ENCODE results near the gene EMC8.

The EMC8 gene

DNA sequence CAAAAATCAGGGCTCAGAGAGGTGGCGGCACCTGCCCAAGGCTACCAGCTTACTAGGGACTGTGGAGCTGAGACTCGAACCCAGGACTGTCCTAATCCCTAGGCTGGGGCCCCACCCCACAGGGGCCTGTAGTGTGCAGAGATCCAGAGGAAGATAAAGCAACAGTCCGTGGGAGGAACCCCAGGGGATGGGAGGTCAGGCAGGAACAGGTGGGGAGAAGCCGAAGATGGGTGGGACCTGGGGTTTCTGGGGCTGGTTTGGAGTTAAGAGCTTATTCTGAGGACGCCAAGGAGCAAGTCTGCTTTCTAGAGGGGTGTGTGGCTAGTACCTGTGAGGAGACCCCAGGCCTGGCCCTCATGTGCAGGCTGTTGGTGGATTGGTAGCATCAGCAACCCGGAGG, 63.4 kb downstream of the EMC8 start:
- Histone ChIP-seq H3K36me3 (ENCODE audit: control insufficient read depth, insufficient read depth, low read length) (no peaks in the 10 kb centered on the region), H3K4me3 (ENCODE audit: insufficient read depth, low read depth, low read length, poor library complexity, severe bottlenecking) (no peak overlapping the region), H3K27ac (ENCODE audit: insufficient read depth, low read length, poor library complexity, severe bottlenecking) (no peak overlapping the region), H3K9me3 (ENCODE audit: control insufficient read depth, low read length) (no peaks in the 10 kb centered on the region), H3K4me1 (ENCODE audit: control insufficient read depth, insufficient read depth, low read length, poor library complexity, severe bottlenecking) (peaks cover 19% of the 10 kb centered on the region), H3K27me3 (replicated peaks; ENCODE audit: control insufficient read depth, insufficient read depth, low read length, poor library complexity, severe bottlenecking) (no peaks in the 10 kb centered on the region)
- DNase-seq, result no peak

DNA sequence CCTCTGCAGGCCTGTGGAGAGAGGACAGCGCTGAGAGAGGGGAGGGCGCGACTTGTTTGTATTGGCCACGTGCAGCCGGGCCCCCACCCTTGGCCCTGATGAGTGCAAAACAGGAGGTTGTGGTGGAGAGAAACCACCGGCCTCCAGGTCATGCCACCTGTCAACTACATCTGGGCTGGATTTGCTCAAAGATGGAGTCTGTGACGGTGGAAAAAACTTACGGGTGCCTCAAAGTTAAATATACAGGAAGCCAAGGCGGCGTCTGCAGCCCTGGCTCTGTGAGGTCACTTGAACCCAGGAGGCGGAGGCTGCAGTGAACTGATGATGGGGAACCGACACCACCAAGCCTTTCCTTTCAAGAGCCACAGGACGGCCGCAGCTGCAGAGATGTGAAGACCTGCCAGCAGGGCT, 64.1 kb downstream of the EMC8 start:
- H3K27me3 ChIP-seq (replicated peaks; ENCODE audit: control insufficient read depth, insufficient read depth, low read length, poor library complexity, severe bottlenecking), result no peaks in the 10 kb centered on the region
- H3K36me3 ChIP-seq (ENCODE audit: control insufficient read depth, insufficient read depth, low read length), result no peaks in the 10 kb centered on the region
- H3K4me1 ChIP-seq (ENCODE audit: control insufficient read depth, insufficient read depth, low read length, poor library complexity, severe bottlenecking), result peaks cover 19% of the 10 kb centered on the region
- DNase-seq, result peak; percentile 23 to 43 (median 39)
- peak overlapping the region; percentile 9 for H3K27ac ChIP-seq (ENCODE audit: insufficient read depth, low read length, poor library complexity, severe bottlenecking)
- no peaks in the 10 kb centered on the region for H3K9me3 ChIP-seq (ENCODE audit: control insufficient read depth, low read length)
- H3K4me3 ChIP-seq (ENCODE audit: insufficient read depth, low read depth, low read length, poor library complexity, severe bottlenecking), result peak overlapping the region; percentile 15

DNA sequence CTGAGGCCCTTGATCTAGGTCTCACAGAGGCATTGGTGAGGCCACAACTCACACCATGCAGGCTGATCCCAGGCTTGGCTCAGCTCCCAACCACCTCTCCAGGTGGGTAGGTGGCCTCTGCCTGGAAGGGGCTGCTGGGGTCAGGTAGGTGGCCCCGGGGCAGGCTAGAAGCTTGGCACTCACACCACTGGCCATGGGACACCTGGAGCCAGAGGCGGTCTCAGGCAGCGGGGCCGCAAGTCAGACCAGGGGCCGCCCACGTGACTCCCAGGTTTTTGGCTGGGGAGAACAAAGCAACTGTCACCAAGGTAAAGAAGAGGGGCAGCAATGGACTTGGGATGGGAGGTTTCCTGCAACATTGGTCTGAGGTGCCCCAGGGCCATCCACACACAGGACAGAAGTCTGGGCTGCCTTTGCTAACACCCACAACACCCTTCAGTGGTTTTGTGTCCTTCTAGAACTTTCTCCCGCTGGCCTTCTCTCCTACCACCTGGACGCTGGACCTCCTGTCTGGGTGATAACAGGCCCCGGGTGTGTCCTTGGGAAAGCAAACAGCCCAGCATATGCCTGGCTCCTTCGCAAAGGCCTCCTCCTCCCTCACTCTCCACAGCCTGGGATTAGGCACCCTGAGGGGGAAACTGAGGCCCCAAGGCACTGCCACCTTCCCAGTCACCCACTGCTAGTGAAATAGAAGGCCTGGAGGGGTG, 64.9 kb downstream of the EMC8 start:
- Histone ChIP-seq H3K36me3 (ENCODE audit: control insufficient read depth, insufficient read depth, low read length) (no peaks in the 10 kb centered on the region), H3K4me3 (ENCODE audit: insufficient read depth, low read depth, low read length, poor library complexity, severe bottlenecking) (peak overlapping the region; percentile 15), H3K4me1 (ENCODE audit: control insufficient read depth, insufficient read depth, low read length, poor library complexity, severe bottlenecking) (peaks cover 19% of the 10 kb centered on the region), H3K27me3 (replicated peaks; ENCODE audit: control insufficient read depth, insufficient read depth, low read length, poor library complexity, severe bottlenecking) (no peaks in the 10 kb centered on the region), H3K27ac (ENCODE audit: insufficient read depth, low read length, poor library complexity, severe bottlenecking) (peak overlapping the region; percentile 32), H3K9me3 (ENCODE audit: control insufficient read depth, low read length) (no peaks in the 10 kb centered on the region)
- DNase-seq, result no peak

DNA sequence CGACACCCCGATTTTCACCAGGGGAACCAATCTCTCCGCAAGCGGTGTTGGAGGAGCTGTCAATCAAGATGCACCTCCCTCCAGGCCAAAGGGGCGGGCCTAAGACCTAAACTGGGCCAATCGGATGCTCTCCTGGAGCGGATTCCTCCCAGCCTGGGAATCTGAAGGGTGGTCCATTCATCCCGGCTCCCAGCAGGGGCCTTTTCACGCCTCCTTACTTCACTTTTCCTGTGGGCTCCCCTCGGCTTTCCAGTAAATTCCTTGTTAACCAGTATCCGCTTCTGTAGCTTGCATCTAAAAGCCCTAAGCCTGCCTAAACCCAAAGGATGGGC, 65.5 kb downstream of the EMC8 start:
- H3K4me3 ChIP-seq (ENCODE audit: insufficient read depth, low read depth, low read length, poor library complexity, severe bottlenecking), result no peak overlapping the region
- H3K9me3 ChIP-seq (ENCODE audit: control insufficient read depth, low read length), result no peaks in the 10 kb centered on the region
- peaks cover 19% of the 10 kb centered on the region for H3K4me1 ChIP-seq (ENCODE audit: control insufficient read depth, insufficient read depth, low read length, poor library complexity, severe bottlenecking)
- no peak overlapping the region for H3K27ac ChIP-seq (ENCODE audit: insufficient read depth, low read length, poor library complexity, severe bottlenecking)
- H3K36me3 ChIP-seq (ENCODE audit: control insufficient read depth, insufficient read depth, low read length), result no peaks in the 10 kb centered on the region
- no peaks in the 10 kb centered on the region for H3K27me3 ChIP-seq (replicated peaks; ENCODE audit: control insufficient read depth, insufficient read depth, low read length, poor library complexity, severe bottlenecking)
- DNase-seq, result no peak

DNA sequence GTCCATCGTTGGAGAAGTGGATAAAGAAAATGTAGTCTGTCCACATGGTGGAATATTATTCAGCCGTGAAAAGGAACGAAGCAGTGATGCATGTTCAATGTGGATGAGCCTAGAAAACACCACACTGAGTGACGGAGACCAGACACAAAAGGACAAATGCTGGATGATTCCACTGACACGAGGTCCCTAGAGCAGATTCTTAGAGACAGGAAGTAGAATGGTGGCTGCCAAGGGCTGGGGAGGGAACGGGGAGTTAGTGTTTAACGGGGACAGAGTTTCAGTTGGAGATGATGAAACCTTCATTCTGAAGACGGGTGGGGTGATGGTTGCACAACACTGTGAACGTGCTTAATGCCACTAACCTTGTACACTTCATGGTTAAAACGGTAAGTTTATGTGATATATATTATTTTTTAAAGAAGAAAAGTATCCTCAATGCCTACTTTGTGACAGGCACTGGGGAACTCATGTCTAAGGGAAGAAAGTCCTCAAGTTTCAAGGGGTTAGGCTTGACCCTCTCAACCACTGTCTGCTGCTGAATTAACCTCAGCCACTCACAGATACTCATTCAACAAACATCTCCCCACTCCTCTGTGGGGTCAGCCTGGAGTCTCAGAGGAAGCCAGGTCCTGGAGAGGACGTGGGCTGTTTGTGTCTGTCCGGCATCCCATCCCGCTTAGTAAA, 66.0 kb downstream of the EMC8 start:
- H3K36me3 ChIP-seq (ENCODE audit: control insufficient read depth, insufficient read depth, low read length), result no peaks in the 10 kb centered on the region
- no peaks in the 10 kb centered on the region for H3K9me3 ChIP-seq (ENCODE audit: control insufficient read depth, low read length)
- H3K27me3 ChIP-seq (replicated peaks; ENCODE audit: control insufficient read depth, insufficient read depth, low read length, poor library complexity, severe bottlenecking), result no peaks in the 10 kb centered on the region
- no peak overlapping the region for H3K4me3 ChIP-seq (ENCODE audit: insufficient read depth, low read depth, low read length, poor library complexity, severe bottlenecking)
- no peak for DNase-seq
- no peak overlapping the region for H3K27ac ChIP-seq (ENCODE audit: insufficient read depth, low read length, poor library complexity, severe bottlenecking)
- H3K4me1 ChIP-seq (ENCODE audit: control insufficient read depth, insufficient read depth, low read length, poor library complexity, severe bottlenecking), result peaks cover 19% of the 10 kb centered on the region

DNA sequence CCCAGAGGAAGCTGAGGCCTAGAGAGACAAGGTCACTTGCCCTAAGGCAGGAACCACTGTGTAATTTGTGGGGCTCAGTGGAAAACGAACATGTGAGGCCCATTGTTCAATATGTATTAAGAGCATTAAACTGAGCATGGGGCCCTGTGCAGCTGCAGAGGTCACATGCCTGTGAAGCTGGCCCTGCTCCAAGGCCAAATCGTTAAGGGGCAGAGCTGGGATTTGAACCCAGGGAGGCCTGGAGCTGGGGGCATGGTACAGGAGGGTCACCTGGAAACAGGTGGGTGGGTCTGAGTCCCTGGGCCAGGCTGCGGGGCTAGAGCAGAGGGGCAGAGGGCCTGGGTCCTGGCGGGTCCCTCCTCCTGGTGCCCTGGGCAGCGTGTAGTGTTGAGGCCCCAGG, 68.2 kb downstream of the EMC8 start:
- Histone ChIP-seq H3K4me3 (ENCODE audit: insufficient read depth, low read depth, low read length, poor library complexity, severe bottlenecking) (no peak overlapping the region), H3K27me3 (replicated peaks; ENCODE audit: control insufficient read depth, insufficient read depth, low read length, poor library complexity, severe bottlenecking) (no peaks in the 10 kb centered on the region), H3K27ac (ENCODE audit: insufficient read depth, low read length, poor library complexity, severe bottlenecking) (no peak overlapping the region), H3K9me3 (ENCODE audit: control insufficient read depth, low read length) (no peaks in the 10 kb centered on the region), H3K4me1 (ENCODE audit: control insufficient read depth, insufficient read depth, low read length, poor library complexity, severe bottlenecking) (peaks cover 18% of the 10 kb centered on the region), H3K36me3 (ENCODE audit: control insufficient read depth, insufficient read depth, low read length) (no peaks in the 10 kb centered on the region)
- no peak for DNase-seq

DNA sequence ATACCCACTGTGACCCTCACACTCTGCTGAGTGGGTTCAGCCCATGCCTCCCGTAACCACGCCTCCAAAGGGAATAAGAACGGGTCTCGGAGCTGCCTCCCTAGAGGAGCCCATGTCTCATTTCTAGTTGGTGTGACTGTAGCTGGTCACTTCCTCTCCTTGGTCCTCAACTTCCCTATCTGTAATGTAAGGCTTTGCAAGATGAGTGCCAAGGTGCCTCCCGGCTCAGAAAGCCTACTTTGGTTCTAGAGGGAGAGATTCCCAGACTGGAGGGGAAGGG, 69.2 kb downstream of the EMC8 start:
- no peaks in the 10 kb centered on the region for H3K9me3 ChIP-seq (ENCODE audit: control insufficient read depth, low read length)
- no peak overlapping the region for H3K27ac ChIP-seq (ENCODE audit: insufficient read depth, low read length, poor library complexity, severe bottlenecking)
- no peaks in the 10 kb centered on the region for H3K27me3 ChIP-seq (replicated peaks; ENCODE audit: control insufficient read depth, insufficient read depth, low read length, poor library complexity, severe bottlenecking)
- peaks cover 9% of the 10 kb centered on the region for H3K4me1 ChIP-seq (ENCODE audit: control insufficient read depth, insufficient read depth, low read length, poor library complexity, severe bottlenecking)
- H3K4me3 ChIP-seq (ENCODE audit: insufficient read depth, low read depth, low read length, poor library complexity, severe bottlenecking), result no peak overlapping the region
- H3K36me3 ChIP-seq (ENCODE audit: control insufficient read depth, insufficient read depth, low read length), result no peaks in the 10 kb centered on the region
- DNase-seq, result no peak

DNA sequence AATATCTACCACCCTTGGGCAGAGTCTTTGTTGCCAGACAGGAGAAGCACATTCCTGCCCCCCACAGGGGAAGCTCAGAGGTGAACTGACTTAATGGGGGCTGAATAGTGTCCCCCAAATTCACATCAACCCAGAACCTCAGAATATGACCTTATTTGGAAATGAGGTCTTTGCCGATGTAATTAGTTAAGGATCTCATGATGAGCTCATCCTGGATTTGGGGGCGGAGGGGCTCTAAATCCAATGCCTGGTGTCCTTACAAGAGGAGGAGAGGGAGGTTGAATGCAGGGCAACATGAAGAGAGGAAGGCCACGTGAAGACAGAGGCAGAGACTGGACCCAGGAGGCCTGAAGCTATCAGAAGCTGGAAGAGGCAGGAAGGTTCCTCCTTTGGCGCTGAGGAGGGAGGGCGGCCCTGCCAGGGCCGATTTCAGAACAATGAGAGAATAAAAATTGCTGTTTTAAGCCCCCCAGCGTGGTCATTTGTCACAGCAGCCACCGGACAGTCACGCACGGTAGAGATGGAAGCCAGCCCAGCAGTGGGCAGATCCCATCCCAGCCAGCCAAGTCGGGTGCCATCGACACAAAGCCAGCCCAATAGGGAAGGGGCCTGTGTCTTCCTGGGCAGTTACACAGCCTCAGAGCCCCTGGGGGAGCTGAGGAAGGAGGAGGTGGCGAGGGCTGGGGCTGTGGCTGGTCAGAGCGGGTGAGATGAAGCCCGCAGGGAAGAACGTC, 69.7 kb downstream of the EMC8 start:
- DNase-seq, result no peak
- Histone ChIP-seq H3K4me1 (ENCODE audit: control insufficient read depth, insufficient read depth, low read length, poor library complexity, severe bottlenecking) (peaks cover 5% of the 10 kb centered on the region), H3K36me3 (ENCODE audit: control insufficient read depth, insufficient read depth, low read length) (no peaks in the 10 kb centered on the region), H3K27me3 (replicated peaks; ENCODE audit: control insufficient read depth, insufficient read depth, low read length, poor library complexity, severe bottlenecking) (no peaks in the 10 kb centered on the region), H3K27ac (ENCODE audit: insufficient read depth, low read length, poor library complexity, severe bottlenecking) (no peak overlapping the region), H3K4me3 (ENCODE audit: insufficient read depth, low read depth, low read length, poor library complexity, severe bottlenecking) (no peak overlapping the region), H3K9me3 (ENCODE audit: control insufficient read depth, low read length) (no peaks in the 10 kb centered on the region)

DNA sequence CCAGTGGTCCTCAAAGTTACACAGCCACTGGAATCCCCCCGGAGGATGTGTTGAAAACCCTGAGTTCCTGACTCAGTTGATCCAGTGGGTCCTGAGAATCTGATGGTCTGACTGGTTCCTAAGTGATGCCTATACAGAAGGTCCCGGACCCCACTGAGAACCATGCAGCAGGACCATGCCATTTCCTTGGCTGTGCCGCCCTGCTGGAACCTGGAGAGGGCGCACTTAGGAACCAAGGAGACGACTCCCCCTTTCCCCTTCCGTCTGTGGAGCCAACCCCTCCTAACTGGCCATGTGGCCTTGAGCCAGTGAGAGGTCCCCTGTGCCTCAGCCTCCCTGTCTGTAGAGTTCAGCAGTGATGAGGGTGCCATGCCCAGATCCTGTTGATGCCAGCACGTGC, 70.5 kb downstream of the EMC8 start:
- no peaks in the 10 kb centered on the region for H3K9me3 ChIP-seq (ENCODE audit: control insufficient read depth, low read length)
- H3K27ac ChIP-seq (ENCODE audit: insufficient read depth, low read length, poor library complexity, severe bottlenecking), result no peak overlapping the region
- no peaks in the 10 kb centered on the region for H3K4me1 ChIP-seq (ENCODE audit: control insufficient read depth, insufficient read depth, low read length, poor library complexity, severe bottlenecking)
- H3K27me3 ChIP-seq (replicated peaks; ENCODE audit: control insufficient read depth, insufficient read depth, low read length, poor library complexity, severe bottlenecking), result no peaks in the 10 kb centered on the region
- H3K4me3 ChIP-seq (ENCODE audit: insufficient read depth, low read depth, low read length, poor library complexity, severe bottlenecking), result no peak overlapping the region
- DNase-seq, result no peak
- no peaks in the 10 kb centered on the region for H3K36me3 ChIP-seq (ENCODE audit: control insufficient read depth, insufficient read depth, low read length)
